Testis (tissue), 2 donors: Measurements from ENCODE around the gene EXOC3.

ENCODE experiments used
- CTCF ChIP-seq, 3 experiments: fragments of 450-650 bp in 2 of 3; fragments of 200-600 bp in 1 of 3; sonication (generic) in 1 of 3; IDR thresholded peaks; one replicate each; pipeline ENCODE4 v1.5.1; 2016 to 2019; ENCODE audit warnings: antibody characterized with exemption in 3 of 3, mild to moderate bottlenecking in 2 of 3, moderate library complexity in 1 of 3
- POLR2A ChIP-seq: fragments of 450-650 bp; IDR thresholded peaks from one replicate; pipeline ENCODE4 v1.6.1; 2017; ENCODE audit warnings: antibody characterized with exemption, mild to moderate bottlenecking, moderate library complexity

- no peak for TF ChIP-seq CTCF (IDR thresholded peaks at IDR 0.05)
- no peak for TF ChIP-seq POLR2A
Measured at GRCh38 chr5:478369-478981, 35.5 kb downstream of the EXOC3 start.
